Small intestine (tissue), 7 donors: ENCODE results near the gene CCN5. TPM values are rescaled to one million over a fixed set of nuclear protein-coding genes. Genes with fewer than 3 reads are reported as not detected.
A peak's percentile ranks its signal among the peaks of the same experiment; 100 is the strongest.
"Not testable (repeated sequence)": the region's sequence is repeated elsewhere in the genome, so short reads cannot be mapped to it uniquely, and the experiment has no call there.

Experiments
- DNase-seq, 2 donors: peaks; one replicate each; pipeline versions ENCODE4 v3.0.0 to v3.0.0-alpha.2; 2013
- FAIRE-seq: peaks from 2 replicates; lab custom pipeline; 2012; peaks lifted over from hg19 to GRCh38; lab: Jason Lieb, UNC
- H3K27ac ChIP-seq, 3 donors: one replicate each; pipeline ENCODE4 v1.5.1; 2013; ENCODE audit warnings: low read length in 2 of 3, mild to moderate bottlenecking in 2 of 3, control low read depth in 1 of 3, inconsistent platforms in 1 of 3, low read depth in 1 of 3, moderate library complexity in 1 of 3
- H3K27me3 ChIP-seq, 3 donors: one replicate each; pipeline ENCODE4 v1.6.1; 2013; ENCODE audit warnings: low read length in 3 of 3, inconsistent platforms in 1 of 3; ENCODE audit not compliant: control insufficient read depth in 3 of 3, insufficient read depth in 3 of 3
- H3K36me3 ChIP-seq, 3 donors: one replicate each; pipeline ENCODE4 v1.6.1; 2013; ENCODE audit warnings: low read length in 3 of 3, inconsistent platforms in 1 of 3, low read depth in 1 of 3, mild to moderate bottlenecking in 1 of 3, moderate library complexity in 1 of 3; ENCODE audit not compliant: control insufficient read depth in 3 of 3, insufficient read depth in 2 of 3
- H3K4me1 ChIP-seq, 3 donors: one replicate each; pipeline ENCODE4 v1.6.1; 2013; ENCODE audit warnings: low read length in 2 of 3, inconsistent platforms in 1 of 3, low read depth in 1 of 3, mild to moderate bottlenecking in 1 of 3, moderate library complexity in 1 of 3; ENCODE audit not compliant: control insufficient read depth in 3 of 3, insufficient read depth in 2 of 3
- H3K4me3 ChIP-seq, 3 donors: one replicate each; pipeline ENCODE4 v1.5.1; 2013; ENCODE audit warnings: low read length in 3 of 3, control low read depth in 1 of 3, inconsistent platforms in 1 of 3, low read depth in 1 of 3, mild to moderate bottlenecking in 1 of 3, moderate library complexity in 1 of 3
- H3K9me3 ChIP-seq, 2 donors: one replicate each; pipeline ENCODE4 v1.6.1; 2013; ENCODE audit warnings: low read depth in 1 of 2, low read length in 1 of 2; ENCODE audit not compliant: control insufficient read depth in 2 of 2, insufficient read depth in 1 of 2
- WGBS, 3 donors: extraction: QIAGEN DNeasy Blood & Tissue Kit; methylation state at CpG; one replicate each; pipeline ENCODE4 v1.1.7; 2013; 5-methylcytosine and 5-hydroxymethylcytosine counted together
- polyA plus RNA-seq, 4 donors: library from polyadenylated mRNA; stranded (reverse) in 3 of 4; unstranded in 1 of 4; fragments of 200-250 nt in 3 of 4; fragments of 120-200 nt in 1 of 4; gene quantifications; one replicate each; pipeline versions ENCODE4 v1.2.1 to v1.2.3, GENCODE V29; 2013
- donor health status: healthy with polysubstance abuse.
- donor health status: control.
- donor health status: control.
- donor health status: Bipolar disorder and iron deficiency.
- donor health status: healthy.

CCN5 gene
- polyA plus RNA-seq, 4 donors, result 0.07 to 2.2 (median 1.9) TPM; not detected in 1

GRCh38 chr20:44691424-44692423 lies 23.4 kb upstream of the CCN5 start:
- Histone ChIP-seq H3K4me1 (peaks cover 0 to 20% (median 2%) of the 10 kb centered on the region in 3 donors), H3K27ac (peak overlapping the region in 1 of 3 donors; percentile 83), H3K4me3 (no peak overlapping the region), H3K27me3 (no peaks in the 10 kb centered on the region), H3K9me3 (no peaks in the 10 kb centered on the region), H3K36me3 (no peaks in the 10 kb centered on the region)
- no peak for DNase-seq
- WGBS, 3 donors, result 77 to 91% (median 81%) methylated on average over 7 of the region's 7 CpGs
- FAIRE-seq, result no peak

DNA sequence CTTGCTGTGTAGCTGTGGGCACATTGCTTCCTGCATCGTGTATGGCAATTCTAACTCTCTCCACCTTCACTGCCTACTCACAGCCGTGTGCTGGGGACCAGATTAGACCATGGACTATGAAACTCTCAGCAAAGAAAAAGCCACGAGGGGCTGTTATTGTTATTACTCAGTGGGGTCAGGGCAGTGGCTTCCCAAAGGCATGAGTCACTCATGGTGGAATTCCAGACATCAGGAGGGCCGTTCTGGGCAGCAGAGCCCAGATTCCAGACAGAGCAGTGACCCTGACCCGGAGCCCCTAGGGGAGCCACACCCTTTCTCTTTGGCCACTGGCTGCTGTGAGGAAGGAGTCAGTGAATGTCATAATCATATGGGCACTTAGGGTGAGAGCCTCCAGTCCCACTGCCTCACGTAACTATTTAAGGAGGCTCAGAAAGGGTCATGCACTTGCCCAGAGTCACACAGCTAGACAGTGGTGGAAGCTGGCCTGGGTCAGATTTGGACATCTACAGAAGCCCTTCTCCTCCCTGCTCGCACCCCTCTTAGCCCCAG lies 22.2 kb upstream of the CCN5 start:
- DNase-seq (peak; percentile 15 to 86), FAIRE-seq (no peak)
- H3K27me3 ChIP-seq, result no peaks in the 10 kb centered on the region
- no peaks in the 10 kb centered on the region for H3K9me3 ChIP-seq
- H3K36me3 ChIP-seq, result no peaks in the 10 kb centered on the region
- H3K27ac ChIP-seq, result peak overlapping the region in 2 of 3 donors; percentile 43 to 83
- H3K4me1 ChIP-seq, result peaks cover 0 to 20% (median 2%) of the 10 kb centered on the region in 3 donors
- H3K4me3 ChIP-seq, result no peak overlapping the region
- 32 to 36% (median 33%) methylated on average over 7 of the region's 7 CpGs for WGBS, 3 donors

GRCh38 chr20:44693627-44694026 lies 21.5 kb upstream of the CCN5 start:
- Histone ChIP-seq H3K27me3 (no peaks in the 10 kb centered on the region), H3K4me3 (no peak overlapping the region), H3K36me3 (no peaks in the 10 kb centered on the region), H3K9me3 (no peaks in the 10 kb centered on the region), H3K27ac (peak overlapping the region in 1 of 3 donors; percentile 76), H3K4me1 (peaks cover 0 to 20% (median 2%) of the 10 kb centered on the region in 3 donors)
- FAIRE-seq (no peak), DNase-seq (no peak)

DNA sequence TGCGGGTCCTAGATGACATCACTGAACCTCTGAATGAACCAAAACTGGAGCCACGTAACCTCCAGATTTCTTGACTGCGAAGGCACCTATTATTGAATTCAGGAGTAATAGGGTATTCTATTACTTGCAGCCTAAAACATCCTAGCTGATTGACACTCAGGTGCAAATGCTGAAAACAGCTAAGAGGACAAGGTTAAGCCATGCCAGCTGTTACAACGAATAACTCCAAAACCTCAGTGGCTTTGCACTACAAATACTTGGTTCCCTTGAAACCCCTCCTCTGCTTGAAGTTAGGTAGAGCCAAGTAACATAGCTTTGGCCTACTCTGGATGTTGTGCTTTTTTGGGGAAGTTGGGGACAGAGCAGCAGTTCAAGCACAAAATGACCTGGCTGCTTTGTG lies 21.0 kb upstream of the CCN5 start:
- Histone ChIP-seq H3K4me3 (no peak overlapping the region), H3K36me3 (no peaks in the 10 kb centered on the region), H3K27ac (no peak overlapping the region), H3K9me3 (no peaks in the 10 kb centered on the region), H3K27me3 (no peaks in the 10 kb centered on the region), H3K4me1 (peaks cover 0 to 20% (median 2%) of the 10 kb centered on the region in 3 donors)
- DNase-seq (no peak), FAIRE-seq (no peak)
- WGBS, 3 donors, result 88 to 94% (median 94%) methylated on average over 4 of the region's 4 CpGs

DNA sequence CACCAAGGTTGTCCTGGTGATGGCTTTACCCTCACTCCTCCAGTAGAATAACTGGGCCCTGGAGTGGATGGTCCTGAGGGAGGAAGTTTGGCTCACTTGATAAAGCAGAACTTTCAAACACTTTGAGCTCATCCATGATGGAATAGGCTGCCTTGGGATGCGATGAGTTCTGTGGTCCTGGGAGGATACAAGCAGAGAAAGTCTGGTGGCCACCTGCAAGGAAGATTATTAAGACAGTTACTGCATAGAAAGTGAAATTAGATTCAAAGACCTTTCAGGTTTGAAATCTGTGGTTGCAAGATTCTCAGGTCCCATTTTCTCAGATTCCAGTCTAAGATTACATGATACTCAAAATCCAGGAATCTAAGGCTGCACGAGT lies 19.9 kb upstream of the CCN5 start:
- no peak for FAIRE-seq
- no peak overlapping the region for H3K27ac ChIP-seq

GRCh38 chr20:44695674-44696300 lies 19.4 kb upstream of the CCN5 start:
- Histone ChIP-seq H3K4me3 (no peak overlapping the region), H3K27me3 (no peaks in the 10 kb centered on the region), H3K4me1 (peaks cover 0 to 20% (median 2%) of the 10 kb centered on the region in 3 donors), H3K36me3 (no peaks in the 10 kb centered on the region), H3K27ac (no peak overlapping the region), H3K9me3 (no peaks in the 10 kb centered on the region)
- DNase-seq, result no peak
- FAIRE-seq, result no peak

More for the DNA sequence above, 19.9 kb upstream of the CCN5 start:
- no peak overlapping the region for H3K4me3 ChIP-seq
- no peaks in the 10 kb centered on the region for H3K36me3 ChIP-seq
- DNase-seq, result no peak
- H3K9me3 ChIP-seq, result no peaks in the 10 kb centered on the region
- WGBS, 3 donors, result 58 to 73% (median 62%) methylated on average over 2 of the region's 2 CpGs
- H3K27me3 ChIP-seq, result no peaks in the 10 kb centered on the region
- peaks cover 0 to 20% (median 2%) of the 10 kb centered on the region in 3 donors for H3K4me1 ChIP-seq

DNA sequence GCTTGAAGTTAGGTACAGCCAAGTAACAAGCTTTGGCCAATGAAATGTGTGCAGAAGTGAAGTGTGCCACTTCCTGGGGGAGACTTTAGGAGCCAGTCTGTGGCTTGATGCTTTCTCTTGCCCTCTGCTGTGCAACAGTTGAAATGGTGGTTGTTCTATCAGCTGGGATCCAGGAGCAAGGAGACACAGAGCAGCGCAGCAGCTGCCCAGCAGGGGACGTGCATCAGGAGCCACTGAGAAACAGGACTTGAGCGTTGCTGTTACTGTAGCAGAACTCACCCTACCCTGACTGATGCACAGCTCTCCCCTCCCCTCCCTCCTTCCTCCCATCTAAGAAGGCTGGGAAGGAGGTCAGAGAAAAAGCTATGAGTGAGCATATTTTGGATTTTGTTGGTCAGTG lies 18.9 kb upstream of the CCN5 start:
- 83 to 98% (median 86%) methylated on average over 3 of the region's 3 CpGs for WGBS, 3 donors
- DNase-seq (no peak), FAIRE-seq (no peak)
- Histone ChIP-seq H3K27me3 (no peaks in the 10 kb centered on the region), H3K27ac (no peak overlapping the region), H3K36me3 (no peaks in the 10 kb centered on the region), H3K4me3 (no peak overlapping the region), H3K4me1 (peaks cover 0 to 16% (median 2%) of the 10 kb centered on the region in 3 donors), H3K9me3 (no peaks in the 10 kb centered on the region)

DNA sequence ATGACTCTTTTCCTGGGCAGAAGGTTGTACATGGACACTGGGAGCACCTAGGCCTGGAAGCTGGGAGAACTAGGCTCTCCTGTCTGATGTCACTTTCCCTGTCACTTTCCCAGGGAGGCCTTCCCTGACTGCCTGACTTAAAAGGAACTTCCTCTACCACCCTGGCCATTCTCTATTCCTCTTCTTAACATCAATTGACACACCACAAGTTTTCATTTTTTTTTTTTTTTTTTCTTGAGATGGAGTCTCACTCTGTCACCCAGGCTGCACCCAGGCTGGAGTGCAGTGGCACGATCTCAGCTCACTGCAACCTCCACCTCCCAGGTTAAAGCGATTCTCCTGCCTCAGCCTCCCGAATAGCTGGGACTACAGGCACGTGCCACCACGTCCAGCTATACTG lies 18.1 kb upstream of the CCN5 start:
- H3K9me3 ChIP-seq, DNase-seq, FAIRE-seq, H3K4me3 ChIP-seq, H3K4me1 ChIP-seq, H3K27ac ChIP-seq, H3K36me3 ChIP-seq, H3K27me3 ChIP-seq: not testable (repeated sequence)
- 92 to 96% (median 92%) methylated on average over 5 of the region's 5 CpGs for WGBS, 3 donors
